Colonic mucosa (tissue), 4 donors: ENCODE results near the gene CTIF. TPM values are rescaled to one million over a fixed set of nuclear protein-coding genes. Genes with fewer than 3 reads are reported as not detected.
"Not testable (repeated sequence)": the region's sequence is repeated elsewhere in the genome, so short reads cannot be mapped to it uniquely, and the experiment has no call there.

Experiments used
- DNase-seq: peaks from one replicate; pipeline ENCODE4 v3.0.0-alpha.2; 2020
- H3K27ac ChIP-seq: fragments of 200-600 bp; one replicate; pipeline ENCODE4 v1.8.0; 2021
- H3K27me3 ChIP-seq: fragments of 200-600 bp; one replicate; pipeline ENCODE4 v1.8.0; 2021
- H3K36me3 ChIP-seq: fragments of 200-600 bp; one replicate; pipeline ENCODE4 v1.8.0; 2021
- H3K4me1 ChIP-seq: fragments of 200-600 bp; one replicate; pipeline ENCODE4 v1.8.0; 2021; ENCODE audit warnings: mild to moderate bottlenecking
- H3K4me3 ChIP-seq: fragments of 200-600 bp; one replicate; pipeline ENCODE4 v1.8.0; 2021
- H3K9ac ChIP-seq, 2 donors: one replicate each; pipeline ENCODE4 v1.7.0; 2013; ENCODE audit warnings: control low read depth in 2 of 2, low read depth in 2 of 2, low read length in 2 of 2
- H3K9me3 ChIP-seq: fragments of 200-600 bp; one replicate; pipeline ENCODE4 v1.8.0; 2021
- intact Hi-C: fragments of 100-400 bp; cut with DNase I; formaldehyde crosslinking; loops from one replicate; pipeline ENCODE4 v1.14.1; 2022
- total RNA-seq, 2 donors: library from RNA; stranded (reverse); fragmentation: NEBNext Ultra II Directional in 1 of 2; extraction: Animal tissue kit (Norgen Biotek cat#: 25700) in 1 of 2; gene quantifications; one replicate each; pipeline ENCODE4 v1.2.1, GENCODE V29; 2021
- TF ChIP-seq, protein P1 (sequence below): fragments of 200-600 bp; IDR thresholded peaks from one replicate; pipeline ENCODE4 v1.8.0; 2022; ENCODE audit warnings: antibody characterized with exemption, mild to moderate bottlenecking
- donor health status: healthy.
- donor health status: DM: no; HTN: no; CAD: no.
- donor health status: DM: no; HTN: no; CAD: no.

The CTIF gene
- total RNA-seq, 2 donors from 2014 or later: 13.0 to 16.7 TPM

DNA sequence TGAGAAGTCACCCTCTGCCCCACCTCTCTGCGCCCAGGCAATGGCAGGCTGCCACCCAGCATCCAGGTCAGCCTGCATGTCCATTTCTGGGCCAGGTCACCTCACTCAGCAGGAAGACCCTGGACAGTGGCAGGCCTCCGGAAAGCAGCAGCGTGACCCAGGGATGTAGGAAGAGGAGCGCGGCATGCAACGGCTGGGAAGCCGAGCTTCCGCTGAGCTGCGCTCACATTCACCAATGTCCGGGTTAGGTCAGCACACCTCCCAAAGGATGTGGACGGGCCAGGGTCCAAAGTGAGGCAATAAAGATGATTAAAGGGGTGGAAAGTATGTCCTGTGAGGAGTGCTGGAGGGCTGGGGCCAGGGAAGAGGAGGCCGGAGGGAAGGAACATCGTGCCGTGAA is 174.5 kb downstream of the CTIF start:
- H3K27ac ChIP-seq: no peak overlapping the region
- H3K36me3 ChIP-seq: no peaks in the 10 kb centered on the region
- H3K9me3 ChIP-seq: no peaks in the 10 kb centered on the region
- no peak overlapping the region for H3K9ac ChIP-seq
- DNase-seq: peak; percentile 20
- peaks cover 2% of the 10 kb centered on the region for H3K4me1 ChIP-seq
- H3K4me3 ChIP-seq: no peak overlapping the region
- TF ChIP-seq, protein P1, sequence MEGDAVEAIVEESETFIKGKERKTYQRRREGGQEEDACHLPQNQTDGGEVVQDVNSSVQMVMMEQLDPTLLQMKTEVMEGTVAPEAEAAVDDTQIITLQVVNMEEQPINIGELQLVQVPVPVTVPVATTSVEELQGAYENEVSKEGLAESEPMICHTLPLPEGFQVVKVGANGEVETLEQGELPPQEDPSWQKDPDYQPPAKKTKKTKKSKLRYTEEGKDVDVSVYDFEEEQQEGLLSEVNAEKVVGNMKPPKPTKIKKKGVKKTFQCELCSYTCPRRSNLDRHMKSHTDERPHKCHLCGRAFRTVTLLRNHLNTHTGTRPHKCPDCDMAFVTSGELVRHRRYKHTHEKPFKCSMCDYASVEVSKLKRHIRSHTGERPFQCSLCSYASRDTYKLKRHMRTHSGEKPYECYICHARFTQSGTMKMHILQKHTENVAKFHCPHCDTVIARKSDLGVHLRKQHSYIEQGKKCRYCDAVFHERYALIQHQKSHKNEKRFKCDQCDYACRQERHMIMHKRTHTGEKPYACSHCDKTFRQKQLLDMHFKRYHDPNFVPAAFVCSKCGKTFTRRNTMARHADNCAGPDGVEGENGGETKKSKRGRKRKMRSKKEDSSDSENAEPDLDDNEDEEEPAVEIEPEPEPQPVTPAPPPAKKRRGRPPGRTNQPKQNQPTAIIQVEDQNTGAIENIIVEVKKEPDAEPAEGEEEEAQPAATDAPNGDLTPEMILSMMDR: no peak
- intact Hi-C loops: no loop called here
- H3K27me3 ChIP-seq: no peaks in the 10 kb centered on the region

DNA sequence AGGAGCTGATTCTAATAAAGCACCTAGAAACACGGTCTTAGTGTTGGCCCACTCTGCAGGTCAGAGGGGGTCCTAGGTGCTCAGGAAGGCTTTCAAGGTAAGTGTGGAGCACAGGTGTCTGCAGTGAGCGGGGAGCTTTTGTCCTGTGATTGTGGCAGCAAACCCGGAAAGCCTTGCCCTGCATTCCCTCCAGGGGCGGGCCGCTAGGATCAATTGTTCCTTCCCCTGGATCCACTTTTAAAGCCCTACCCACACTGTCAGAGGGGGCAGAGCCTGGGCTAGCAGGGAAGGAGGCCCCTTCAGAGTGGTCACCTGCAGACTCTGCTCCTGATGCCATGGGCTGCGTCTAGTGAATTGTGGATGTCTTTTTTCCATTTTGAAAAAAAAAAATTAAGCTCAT is 176.0 kb downstream of the CTIF start:
- Histone ChIP-seq H3K4me3 (no peak overlapping the region), H3K27me3 (no peaks in the 10 kb centered on the region), H3K4me1 (peaks cover 2% of the 10 kb centered on the region), H3K9ac (no peak overlapping the region), H3K9me3 (no peaks in the 10 kb centered on the region), H3K36me3 (no peaks in the 10 kb centered on the region), H3K27ac (no peak overlapping the region)
- peak; percentile 24 for DNase-seq
- TF ChIP-seq, protein P1: no peak
- intact Hi-C loops: no loop called here

DNA sequence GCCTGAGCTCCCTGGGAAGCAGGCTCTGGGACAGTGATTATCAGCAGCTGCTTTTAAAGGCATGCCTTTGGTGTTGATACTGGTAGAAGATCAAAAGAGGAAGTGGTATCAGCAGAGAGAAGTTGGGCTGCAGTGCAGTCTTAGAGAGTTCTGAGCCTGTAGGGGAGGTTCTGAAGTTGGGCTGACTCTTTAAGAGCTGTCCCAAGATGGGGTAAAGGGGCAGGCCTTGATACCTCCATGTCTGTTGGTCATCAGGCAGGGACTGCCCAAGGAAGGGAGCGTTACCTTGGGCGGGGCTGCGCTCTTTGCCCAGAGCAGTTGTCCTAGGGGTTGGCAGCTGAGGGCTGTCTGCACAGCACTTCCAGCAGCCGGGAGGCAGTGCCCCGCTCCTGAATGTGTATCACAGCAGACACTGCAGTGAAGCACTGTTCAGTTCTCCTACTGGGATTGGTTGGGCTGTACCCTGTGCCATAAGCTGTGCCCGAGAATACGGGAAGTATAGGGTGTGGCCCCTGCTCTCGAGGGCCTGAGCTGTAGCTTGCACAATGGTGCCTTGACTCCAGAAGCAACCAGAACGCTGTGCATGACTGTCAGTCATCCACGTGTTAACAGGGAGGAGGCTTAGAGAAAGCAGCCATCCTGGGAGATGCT is 177.0 kb downstream of the CTIF start:
- no peaks in the 10 kb centered on the region for H3K36me3 ChIP-seq
- no peaks in the 10 kb centered on the region for H3K27me3 ChIP-seq
- peaks cover 2% of the 10 kb centered on the region for H3K4me1 ChIP-seq
- DNase-seq: peak; percentile 61
- no peak overlapping the region for H3K9ac ChIP-seq
- peak overlapping the region; percentile 41 for H3K27ac ChIP-seq
- TF ChIP-seq, protein P1: no peak
- H3K4me3 ChIP-seq: no peak overlapping the region
- intact Hi-C loops: no loop called here
- H3K9me3 ChIP-seq: no peaks in the 10 kb centered on the region

DNA sequence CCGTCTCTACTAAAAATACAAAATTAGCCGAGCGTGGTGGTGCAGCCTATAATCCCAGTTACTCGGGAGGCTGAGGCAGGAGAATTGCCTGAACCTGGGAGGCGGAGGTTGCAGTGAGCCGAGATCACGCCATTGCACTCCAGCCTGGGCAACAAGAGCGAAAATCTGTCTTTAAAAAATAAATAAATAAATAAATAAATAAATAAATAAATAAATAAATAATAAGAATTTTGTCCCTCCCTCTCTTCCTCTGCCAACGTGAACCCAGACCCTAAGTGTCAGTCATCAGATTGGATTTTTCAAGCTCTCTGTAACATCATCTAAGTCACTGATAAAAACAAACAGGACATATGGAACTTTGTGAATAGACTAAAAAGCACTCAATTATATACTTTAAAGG is 178.4 kb downstream of the CTIF start:
- DNase-seq, H3K4me1 ChIP-seq, H3K9me3 ChIP-seq, intact Hi-C loops, H3K27me3 ChIP-seq, H3K27ac ChIP-seq, H3K36me3 ChIP-seq, H3K9ac ChIP-seq, H3K4me3 ChIP-seq: not testable (repeated sequence)

DNA sequence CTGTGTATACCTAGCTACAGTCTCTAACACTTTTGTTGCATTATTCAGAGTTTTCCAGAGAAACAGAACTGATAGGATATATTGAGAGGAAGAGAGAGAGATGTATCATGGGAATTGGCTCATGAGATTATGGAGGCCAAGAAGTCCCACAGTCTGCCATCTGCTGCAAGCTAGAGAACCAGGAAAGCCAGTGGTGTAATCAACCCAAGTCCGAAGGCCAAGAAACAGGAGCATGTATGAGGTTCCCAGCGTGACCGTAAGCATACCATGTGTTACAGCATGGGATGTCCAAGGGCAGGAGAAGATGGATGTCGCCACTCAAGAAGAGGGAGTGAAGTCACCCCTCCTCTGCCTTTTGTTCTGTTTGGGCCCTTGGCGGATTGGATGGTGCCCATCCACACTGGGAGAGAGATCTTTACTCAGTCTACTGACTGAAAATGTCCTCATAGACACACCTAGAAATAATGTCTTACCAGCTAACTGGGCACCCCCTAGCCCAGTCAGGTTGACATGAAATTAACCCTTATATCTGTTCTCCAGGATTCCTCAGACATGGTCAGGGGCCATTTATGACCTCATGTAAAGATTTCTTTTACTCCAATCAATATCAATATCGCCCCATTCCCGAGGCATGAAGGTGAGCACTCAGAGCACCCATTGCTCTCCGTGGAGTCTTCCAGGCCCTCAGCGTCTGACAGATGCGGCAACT is 179.6 kb downstream of the CTIF start:
- Histone ChIP-seq H3K4me1 (peaks cover 2% of the 10 kb centered on the region), H3K9me3 (no peaks in the 10 kb centered on the region), H3K27me3 (no peaks in the 10 kb centered on the region), H3K4me3 (no peak overlapping the region), H3K9ac (no peak overlapping the region), H3K27ac (no peak overlapping the region), H3K36me3 (no peaks in the 10 kb centered on the region)
- intact Hi-C loops: no loop called here
- TF ChIP-seq, protein P1: no peak
- no peak for DNase-seq

DNA sequence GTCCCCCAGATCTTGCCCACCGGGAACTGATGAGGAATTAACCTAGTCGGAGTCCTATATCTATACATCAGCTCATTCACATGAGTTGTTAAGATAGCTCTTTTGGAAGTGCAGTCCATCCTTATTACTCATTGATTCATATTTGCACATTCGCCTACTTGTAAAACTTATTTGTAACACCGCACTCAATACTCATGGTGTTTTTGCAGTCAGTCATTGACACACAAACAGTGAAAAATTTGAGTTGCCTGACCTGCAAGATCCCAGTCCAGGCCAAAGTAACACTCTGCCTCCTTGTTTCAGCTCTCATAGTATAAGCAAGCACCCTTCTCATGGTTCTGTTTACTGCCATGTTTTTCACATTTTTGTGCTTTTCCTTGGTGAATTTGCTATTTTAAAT is 180.6 kb downstream of the CTIF start:
- TF ChIP-seq, protein P1: no peak
- no peak overlapping the region for H3K27ac ChIP-seq
- no peaks in the 10 kb centered on the region for H3K9me3 ChIP-seq
- no peaks in the 10 kb centered on the region for H3K36me3 ChIP-seq
- H3K27me3 ChIP-seq: no peaks in the 10 kb centered on the region
- intact Hi-C loops: no loop called here
- no peak for DNase-seq
- no peak overlapping the region for H3K4me3 ChIP-seq
- H3K4me1 ChIP-seq: peaks cover 2% of the 10 kb centered on the region
- no peak overlapping the region for H3K9ac ChIP-seq
